Hepatocyte (in vitro differentiated cells): ENCODE data around the gene RAB11FIP3.

Experiments
- CTCF ChIP-seq: fragments of 200-600 bp; sonication (generic); IDR thresholded peaks from 2 replicates; pipeline ENCODE4 v1.5.1; 2016; ENCODE audit warnings: antibody characterized with exemption, mild to moderate bottlenecking; ENCODE audit not compliant: poor library complexity
- EZH2 ChIP-seq: fragments of 200-600 bp; sonication (generic); IDR thresholded peaks from 2 replicates; pipeline ENCODE4 v1.6.1; 2016; ENCODE audit warnings: antibody characterized with exemption, mild to moderate bottlenecking, borderline replicate concordance
- EZH2phosphoT487 ChIP-seq: fragments of 200-600 bp; sonication (generic); IDR thresholded peaks from one replicate; pipeline ENCODE4 v1.6.1; 2018; ENCODE audit warnings: antibody characterized with exemption, mild to moderate bottlenecking, low read depth, moderate library complexity; ENCODE audit not compliant: unreplicated experiment, severe bottlenecking

- TF ChIP-seq CTCF (no peak), EZH2phosphoT487 (no peak), EZH2 (no peak)
Observed at GRCh38 chr16:561957-562938, 136.8 kb downstream of the RAB11FIP3 start.
